ENCODE data around the gene PDE7B.

DNA sequence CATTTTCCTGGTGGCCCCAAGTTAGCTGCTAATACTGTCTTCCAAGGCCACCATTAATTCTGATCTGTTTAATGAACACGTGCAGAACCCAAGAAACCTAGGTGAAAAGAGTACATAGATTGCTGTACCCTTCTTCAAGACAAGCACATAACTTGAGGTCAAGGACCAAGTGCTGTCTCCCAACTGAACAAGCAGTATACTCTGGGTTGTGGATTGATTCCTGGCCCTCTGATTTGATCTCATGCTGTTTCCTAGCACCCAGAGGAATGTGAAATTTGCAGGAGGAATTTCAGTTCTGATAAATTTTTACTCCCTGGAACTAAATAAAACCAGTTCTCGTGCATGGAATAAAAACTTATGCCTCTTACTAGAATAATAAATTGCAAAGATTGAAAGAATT lies 323.0 kb downstream of the PDE7B start:
- TF ChIP-seq, protein P1, sequence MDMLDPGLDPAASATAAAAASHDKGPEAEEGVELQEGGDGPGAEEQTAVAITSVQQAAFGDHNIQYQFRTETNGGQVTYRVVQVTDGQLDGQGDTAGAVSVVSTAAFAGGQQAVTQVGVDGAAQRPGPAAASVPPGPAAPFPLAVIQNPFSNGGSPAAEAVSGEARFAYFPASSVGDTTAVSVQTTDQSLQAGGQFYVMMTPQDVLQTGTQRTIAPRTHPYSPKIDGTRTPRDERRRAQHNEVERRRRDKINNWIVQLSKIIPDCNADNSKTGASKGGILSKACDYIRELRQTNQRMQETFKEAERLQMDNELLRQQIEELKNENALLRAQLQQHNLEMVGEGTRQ (IDR thresholded peaks at IDR 0.05; ENCODE audit: low read depth, low read length): no peak
- no peak for TF ChIP-seq POLR2A (IDR thresholded peaks at IDR 0.05; ENCODE audit: low read depth, low read length)
- TF ChIP-seq, protein P2, sequence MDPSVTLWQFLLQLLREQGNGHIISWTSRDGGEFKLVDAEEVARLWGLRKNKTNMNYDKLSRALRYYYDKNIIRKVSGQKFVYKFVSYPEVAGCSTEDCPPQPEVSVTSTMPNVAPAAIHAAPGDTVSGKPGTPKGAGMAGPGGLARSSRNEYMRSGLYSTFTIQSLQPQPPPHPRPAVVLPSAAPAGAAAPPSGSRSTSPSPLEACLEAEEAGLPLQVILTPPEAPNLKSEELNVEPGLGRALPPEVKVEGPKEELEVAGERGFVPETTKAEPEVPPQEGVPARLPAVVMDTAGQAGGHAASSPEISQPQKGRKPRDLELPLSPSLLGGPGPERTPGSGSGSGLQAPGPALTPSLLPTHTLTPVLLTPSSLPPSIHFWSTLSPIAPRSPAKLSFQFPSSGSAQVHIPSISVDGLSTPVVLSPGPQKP (IDR thresholded peaks at IDR 0.05; ENCODE audit: borderline replicate concordance, low read depth, low read length): no peak
- TF ChIP-seq, protein P3, sequence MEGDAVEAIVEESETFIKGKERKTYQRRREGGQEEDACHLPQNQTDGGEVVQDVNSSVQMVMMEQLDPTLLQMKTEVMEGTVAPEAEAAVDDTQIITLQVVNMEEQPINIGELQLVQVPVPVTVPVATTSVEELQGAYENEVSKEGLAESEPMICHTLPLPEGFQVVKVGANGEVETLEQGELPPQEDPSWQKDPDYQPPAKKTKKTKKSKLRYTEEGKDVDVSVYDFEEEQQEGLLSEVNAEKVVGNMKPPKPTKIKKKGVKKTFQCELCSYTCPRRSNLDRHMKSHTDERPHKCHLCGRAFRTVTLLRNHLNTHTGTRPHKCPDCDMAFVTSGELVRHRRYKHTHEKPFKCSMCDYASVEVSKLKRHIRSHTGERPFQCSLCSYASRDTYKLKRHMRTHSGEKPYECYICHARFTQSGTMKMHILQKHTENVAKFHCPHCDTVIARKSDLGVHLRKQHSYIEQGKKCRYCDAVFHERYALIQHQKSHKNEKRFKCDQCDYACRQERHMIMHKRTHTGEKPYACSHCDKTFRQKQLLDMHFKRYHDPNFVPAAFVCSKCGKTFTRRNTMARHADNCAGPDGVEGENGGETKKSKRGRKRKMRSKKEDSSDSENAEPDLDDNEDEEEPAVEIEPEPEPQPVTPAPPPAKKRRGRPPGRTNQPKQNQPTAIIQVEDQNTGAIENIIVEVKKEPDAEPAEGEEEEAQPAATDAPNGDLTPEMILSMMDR (conservative IDR thresholded peaks at IDR 0.05; ENCODE audit: low read depth, low read length): no peak
